HL-60 (cell line): ENCODE data around the gene TBC1D1.

ENCODE experiments used
- DNase-seq, 2 experiments: peaks; one replicate each; pipeline ENCODE4 v3.0.0-alpha.2; 2010 to 2020; ENCODE audit warnings: low read depth in 1 of 2, low spot score in 1 of 2
- H3K27ac ChIP-seq: fragments of 250-450 bp; sonication (Bioruptor Pico); replicated peaks from 2 replicates; pipeline ENCODE4 v1.5.1; 2020; ENCODE audit warnings: mild to moderate bottlenecking, moderate library complexity
- H3K27me3 ChIP-seq: fragments of 250-450 bp; sonication (Bioruptor Pico); 2 replicates; pipeline ENCODE4 v1.5.1; 2021; ENCODE audit warnings: mild to moderate bottlenecking, moderate library complexity; ENCODE audit not compliant: insufficient read depth, poor library complexity, severe bottlenecking
- H3K4me3 ChIP-seq: replicated peaks from 2 replicates; pipeline ENCODE4 v1.5.1; 2011; ENCODE audit warnings: mild to moderate bottlenecking, control low read depth, low read length; ENCODE audit not compliant: insufficient read depth
- GABPA ChIP-seq: IDR thresholded peaks from 2 replicates; pipeline ENCODE4 v1.6.1; 2012; ENCODE audit warnings: low read depth
- POLR2AphosphoS5 ChIP-seq: IDR thresholded peaks from 2 replicates; pipeline ENCODE4 v1.6.1; 2012; ENCODE audit warnings: low read depth
- SPI1 ChIP-seq: IDR thresholded peaks from 2 replicates; pipeline ENCODE4 v1.6.1; 2012; ENCODE audit warnings: low read depth, mild to moderate bottlenecking, borderline replicate concordance
- TF ChIP-seq, protein P1 (sequence below): IDR thresholded peaks from 2 replicates; pipeline ENCODE4 v1.6.1; 2012; ENCODE audit warnings: low read depth; ENCODE audit not compliant: insufficient replicate concordance
- TF ChIP-seq, protein P2 (sequence below): IDR thresholded peaks from one replicate; pipeline ENCODE4 v1.5.1; 2011; ENCODE audit warnings: low read length, control low read depth, inconsistent platforms; ENCODE audit not compliant: insufficient read depth

The TBC1D1 gene

DNA sequence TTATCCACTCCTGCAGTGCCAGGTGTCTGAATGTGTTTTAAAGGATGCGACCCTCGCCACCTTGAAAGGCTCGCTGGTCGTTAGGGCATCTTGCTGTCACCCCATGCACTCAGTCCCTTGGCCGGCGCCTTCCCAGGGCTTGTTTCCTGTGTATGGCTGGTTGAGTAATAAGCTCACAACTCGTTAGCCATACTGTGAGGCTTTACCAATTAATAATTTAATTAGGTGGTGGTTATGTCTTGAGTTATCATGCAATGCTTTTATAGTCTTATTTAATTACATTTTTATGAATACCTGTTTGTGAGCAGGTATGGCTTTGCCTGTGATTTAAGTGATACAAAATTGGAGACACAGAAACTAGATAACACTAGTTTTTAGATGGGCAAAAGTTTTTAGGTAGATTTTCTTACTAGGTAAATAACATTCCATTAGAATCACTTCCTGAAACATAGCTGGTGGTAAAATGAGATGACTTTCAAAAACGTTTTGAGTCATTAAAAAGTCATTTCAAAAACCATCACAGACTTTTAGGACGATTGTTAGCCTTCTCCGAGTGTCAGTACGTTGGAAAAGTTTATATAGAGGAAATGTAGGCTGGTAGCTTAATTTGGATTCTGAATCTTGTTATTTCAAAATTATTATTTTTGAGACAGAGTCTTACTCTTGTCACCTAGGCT, 87.5 kb downstream of the TBC1D1 start:
- peak; percentile 15 to 66 for DNase-seq
- no peaks in the 10 kb centered on the region for H3K27me3 ChIP-seq
- H3K27ac ChIP-seq = peak overlapping the region; percentile 75
- TF ChIP-seq SPI1 = no peak
- TF ChIP-seq, protein P1, sequence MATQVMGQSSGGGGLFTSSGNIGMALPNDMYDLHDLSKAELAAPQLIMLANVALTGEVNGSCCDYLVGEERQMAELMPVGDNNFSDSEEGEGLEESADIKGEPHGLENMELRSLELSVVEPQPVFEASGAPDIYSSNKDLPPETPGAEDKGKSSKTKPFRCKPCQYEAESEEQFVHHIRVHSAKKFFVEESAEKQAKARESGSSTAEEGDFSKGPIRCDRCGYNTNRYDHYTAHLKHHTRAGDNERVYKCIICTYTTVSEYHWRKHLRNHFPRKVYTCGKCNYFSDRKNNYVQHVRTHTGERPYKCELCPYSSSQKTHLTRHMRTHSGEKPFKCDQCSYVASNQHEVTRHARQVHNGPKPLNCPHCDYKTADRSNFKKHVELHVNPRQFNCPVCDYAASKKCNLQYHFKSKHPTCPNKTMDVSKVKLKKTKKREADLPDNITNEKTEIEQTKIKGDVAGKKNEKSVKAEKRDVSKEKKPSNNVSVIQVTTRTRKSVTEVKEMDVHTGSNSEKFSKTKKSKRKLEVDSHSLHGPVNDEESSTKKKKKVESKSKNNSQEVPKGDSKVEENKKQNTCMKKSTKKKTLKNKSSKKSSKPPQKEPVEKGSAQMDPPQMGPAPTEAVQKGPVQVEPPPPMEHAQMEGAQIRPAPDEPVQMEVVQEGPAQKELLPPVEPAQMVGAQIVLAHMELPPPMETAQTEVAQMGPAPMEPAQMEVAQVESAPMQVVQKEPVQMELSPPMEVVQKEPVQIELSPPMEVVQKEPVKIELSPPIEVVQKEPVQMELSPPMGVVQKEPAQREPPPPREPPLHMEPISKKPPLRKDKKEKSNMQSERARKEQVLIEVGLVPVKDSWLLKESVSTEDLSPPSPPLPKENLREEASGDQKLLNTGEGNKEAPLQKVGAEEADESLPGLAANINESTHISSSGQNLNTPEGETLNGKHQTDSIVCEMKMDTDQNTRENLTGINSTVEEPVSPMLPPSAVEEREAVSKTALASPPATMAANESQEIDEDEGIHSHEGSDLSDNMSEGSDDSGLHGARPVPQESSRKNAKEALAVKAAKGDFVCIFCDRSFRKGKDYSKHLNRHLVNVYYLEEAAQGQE = no peak
- no peak for TF ChIP-seq GABPA
- no peak for TF ChIP-seq POLR2AphosphoS5
- TF ChIP-seq, protein P2, sequence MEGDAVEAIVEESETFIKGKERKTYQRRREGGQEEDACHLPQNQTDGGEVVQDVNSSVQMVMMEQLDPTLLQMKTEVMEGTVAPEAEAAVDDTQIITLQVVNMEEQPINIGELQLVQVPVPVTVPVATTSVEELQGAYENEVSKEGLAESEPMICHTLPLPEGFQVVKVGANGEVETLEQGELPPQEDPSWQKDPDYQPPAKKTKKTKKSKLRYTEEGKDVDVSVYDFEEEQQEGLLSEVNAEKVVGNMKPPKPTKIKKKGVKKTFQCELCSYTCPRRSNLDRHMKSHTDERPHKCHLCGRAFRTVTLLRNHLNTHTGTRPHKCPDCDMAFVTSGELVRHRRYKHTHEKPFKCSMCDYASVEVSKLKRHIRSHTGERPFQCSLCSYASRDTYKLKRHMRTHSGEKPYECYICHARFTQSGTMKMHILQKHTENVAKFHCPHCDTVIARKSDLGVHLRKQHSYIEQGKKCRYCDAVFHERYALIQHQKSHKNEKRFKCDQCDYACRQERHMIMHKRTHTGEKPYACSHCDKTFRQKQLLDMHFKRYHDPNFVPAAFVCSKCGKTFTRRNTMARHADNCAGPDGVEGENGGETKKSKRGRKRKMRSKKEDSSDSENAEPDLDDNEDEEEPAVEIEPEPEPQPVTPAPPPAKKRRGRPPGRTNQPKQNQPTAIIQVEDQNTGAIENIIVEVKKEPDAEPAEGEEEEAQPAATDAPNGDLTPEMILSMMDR = no peak
- H3K4me3 ChIP-seq = peak overlapping the region; percentile 48

DNA sequence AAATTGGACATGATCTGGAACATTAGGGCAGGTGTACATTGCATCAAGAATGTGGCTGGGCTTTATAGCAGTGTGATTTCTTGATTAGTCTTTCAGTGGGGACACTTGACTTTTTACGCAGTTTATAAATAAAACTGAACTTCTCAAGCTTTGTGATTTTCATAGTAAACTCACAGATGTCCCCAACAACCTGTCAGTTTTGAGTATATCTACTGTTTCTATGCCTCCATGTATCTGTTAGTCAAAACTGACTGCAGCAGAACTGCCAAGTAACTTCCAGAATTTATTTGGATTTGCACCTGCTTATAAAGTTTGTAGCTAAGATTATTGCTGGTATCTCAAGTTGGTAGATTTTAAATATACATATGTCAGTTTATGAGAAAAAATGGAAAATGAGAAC, 89.4 kb downstream of the TBC1D1 start:
- H3K27me3 ChIP-seq = no peaks in the 10 kb centered on the region
- H3K4me3 ChIP-seq = no peak overlapping the region
- TF ChIP-seq GABPA = no peak
- TF ChIP-seq, protein P2 = no peak
- no peak for TF ChIP-seq POLR2AphosphoS5
- TF ChIP-seq SPI1 = no peak
- no peak for DNase-seq
- H3K27ac ChIP-seq = no peak overlapping the region

DNA sequence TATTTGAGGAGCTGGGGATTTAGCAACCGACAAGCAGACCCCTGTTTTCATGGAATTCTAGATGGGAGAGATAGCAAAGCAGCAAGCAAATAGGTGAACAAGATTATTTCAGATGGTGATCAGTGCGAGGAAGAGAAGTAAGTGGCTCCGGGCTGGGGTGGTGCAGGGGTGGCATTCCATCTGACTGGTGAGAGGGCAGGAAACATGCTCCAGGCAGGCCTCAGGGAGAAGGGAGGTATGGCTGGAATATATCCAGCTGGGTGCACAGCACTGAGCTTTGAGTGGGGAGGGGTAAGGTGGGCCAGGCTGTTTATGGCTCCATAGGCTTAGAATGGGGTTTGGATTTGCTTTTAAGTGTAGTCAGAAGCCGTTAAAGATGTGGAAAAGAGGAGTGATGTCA, 90.5 kb downstream of the TBC1D1 start:
- DNase-seq = no peak
- Histone ChIP-seq H3K4me3 (no peak overlapping the region), H3K27ac (no peak overlapping the region), H3K27me3 (no peaks in the 10 kb centered on the region)
- TF ChIP-seq SPI1 = no peak
- TF ChIP-seq, protein P2 = no peak
- TF ChIP-seq, protein P1 = no peak
- TF ChIP-seq GABPA = no peak
- TF ChIP-seq POLR2AphosphoS5 = no peak
